GM19397 (cell line): ENCODE results near the gene LGALS7.
"Not testable (repeated sequence)": the region's sequence is repeated elsewhere in the genome, so short reads cannot be mapped to it uniquely, and the experiment has no call there.

Experiments used
- ATAC-seq: cut with Tn5 transposase; IDR thresholded peaks from one replicate; pipeline ENCODE4 v1.9.1; 2021; ENCODE audit warnings: mild to moderate bottlenecking, moderate library complexity; ENCODE audit not compliant: unreplicated experiment

The LGALS7 gene

GRCh38 chr19:38774181-38774950, 1.0 kb upstream of the LGALS7 start:
- no peak for ATAC-seq

GRCh38 chr19:38771569-38771968, 1.7 kb downstream of the LGALS7 start:
- not testable (repeated sequence) for ATAC-seq

GRCh38 chr19:38770949-38771275, 2.4 kb downstream of the LGALS7 start:
- ATAC-seq: not testable (repeated sequence)

GRCh38 chr19:38770228-38770948, 2.9 kb downstream of the LGALS7 start:
- peak; percentile 7 for ATAC-seq

- ATAC-seq: peak; percentile 65
These were observed 3.6 kb downstream of the LGALS7 start for GRCh38 chr19:38769635-38770211.

- no peak for ATAC-seq
These were observed 6.9 kb downstream of the LGALS7 start for GRCh38 chr19:38766276-38767047.

- ATAC-seq: no peak
These were observed 8.1 kb downstream of the LGALS7 start for GRCh38 chr19:38765214-38765613.

- no peak for ATAC-seq
These were observed 9.5 kb downstream of the LGALS7 start for GRCh38 chr19:38763795-38764220.

- ATAC-seq: not testable (repeated sequence)
These were observed 11.4 kb downstream of the LGALS7 start for GRCh38 chr19:38761884-38762389.

- not testable (repeated sequence) for ATAC-seq
These were observed 12.4 kb downstream of the LGALS7 start for GRCh38 chr19:38760805-38761517.

- ATAC-seq: no peak
These were observed 13.7 kb downstream of the LGALS7 start for GRCh38 chr19:38759590-38760003.

- ATAC-seq: not testable (repeated sequence)
These were observed 19.1 kb downstream of the LGALS7 start for GRCh38 chr19:38754196-38754595.

GRCh38 chr19:38753783-38754182, 19.5 kb downstream of the LGALS7 start:
- not testable (repeated sequence) for ATAC-seq

GRCh38 chr19:38745316-38745715, 28.0 kb downstream of the LGALS7 start:
- ATAC-seq: no peak

- no peak for ATAC-seq
These were observed 28.4 kb downstream of the LGALS7 start for GRCh38 chr19:38744874-38745273.

GRCh38 chr19:38744298-38744681, 29.0 kb downstream of the LGALS7 start, which contains the start of gene CAPN12:
Gene CAPN12, minus strand, starts transcription at chr19:38744474. Its CDS starts 309 bp downstream, at chr19:38744165.
- no peak for ATAC-seq

GRCh38 chr19:38743394-38744297, 29.7 kb downstream of the LGALS7 start:
- no peak for ATAC-seq

GRCh38 chr19:38742906-38743305, 30.4 kb downstream of the LGALS7 start:
- no peak for ATAC-seq

- ATAC-seq: no peak
These were observed 31.0 kb downstream of the LGALS7 start for GRCh38 chr19:38742296-38742695.
